ACC112 (cell line): ENCODE measurements around the gene HAAO.

Experiments used
- H2AFZ ChIP-seq: fragments of 200-600 bp; sonication (generic); one replicate; pipeline ENCODE4 v1.6.0; 2017; ENCODE audit warnings: antibody characterized with exemption, low read length; ENCODE audit not compliant: unreplicated experiment
- H3K27ac ChIP-seq: fragments of 200-600 bp; sonication (generic); 2 replicates; pipeline ENCODE4 v1.5.1; 2014; ENCODE audit warnings: low read depth, mild to moderate bottlenecking, antibody characterized with exemption, low read length, moderate library complexity
- H3K27me3 ChIP-seq: fragments of 200-600 bp; sonication (generic); 2 replicates; pipeline ENCODE4 v1.6.1; 2014; ENCODE audit warnings: mild to moderate bottlenecking, antibody characterized with exemption, low read length, moderate library complexity, mixed read lengths; ENCODE audit not compliant: insufficient read depth
- H3K36me3 ChIP-seq: fragments of 200-600 bp; sonication (generic); 2 replicates; pipeline ENCODE4 v1.6.1; 2016; ENCODE audit warnings: mild to moderate bottlenecking, antibody characterized with exemption, low read length, moderate library complexity, mixed read lengths; ENCODE audit not compliant: insufficient read depth
- H3K4me1 ChIP-seq: fragments of 200-600 bp; sonication (generic); one replicate; pipeline ENCODE4 v1.6.1; 2016; ENCODE audit warnings: low read length, mixed read lengths; ENCODE audit not compliant: insufficient read depth, unreplicated experiment, control insufficient read depth
- H3K4me3 ChIP-seq: fragments of 200-600 bp; sonication (generic); 2 replicates; pipeline ENCODE4 v1.5.1; 2014; ENCODE audit warnings: mild to moderate bottlenecking, low read depth, low read length
- H3K79me2 ChIP-seq: fragments of 200-600 bp; sonication (generic); one replicate; pipeline ENCODE4 v1.6.0; 2016; ENCODE audit warnings: low read length; ENCODE audit not compliant: control insufficient read depth, unreplicated experiment, insufficient read depth

The HAAO gene

GRCh38 chr2:42829671-42830440 is 37.5 kb upstream of the HAAO start:
- no peak overlapping the region for H3K27ac ChIP-seq

GRCh38 chr2:42828487-42829425 is 36.4 kb upstream of the HAAO start:
- Histone ChIP-seq H3K79me2 (no peaks in the 10 kb centered on the region), H3K27ac (no peak overlapping the region), H3K4me1 (peaks cover 14% of the 10 kb centered on the region), H2AFZ (no peak overlapping the region), H3K4me3 (no peak overlapping the region), H3K36me3 (no peaks in the 10 kb centered on the region), H3K27me3 (no peaks in the 10 kb centered on the region)

More at GRCh38 chr2:42829671-42830440, 37.5 kb upstream of the HAAO start:
- Histone ChIP-seq H3K4me1 (peaks cover 14% of the 10 kb centered on the region), H3K36me3 (no peaks in the 10 kb centered on the region), H3K4me3 (no peak overlapping the region), H3K79me2 (no peaks in the 10 kb centered on the region), H3K27me3 (no peaks in the 10 kb centered on the region), H2AFZ (no peak overlapping the region)

GRCh38 chr2:42827647-42828486 is 35.5 kb upstream of the HAAO start:
- H3K79me2 ChIP-seq = no peaks in the 10 kb centered on the region
- no peak overlapping the region for H3K27ac ChIP-seq
- H3K36me3 ChIP-seq = no peaks in the 10 kb centered on the region
- H3K4me3 ChIP-seq = peak overlapping the region; percentile 68
- H3K27me3 ChIP-seq = no peaks in the 10 kb centered on the region
- peaks cover 14% of the 10 kb centered on the region for H3K4me1 ChIP-seq
- peak overlapping the region; percentile 88 for H2AFZ ChIP-seq

- Histone ChIP-seq H3K4me3 (no peak overlapping the region), H3K4me1 (peaks cover 14% of the 10 kb centered on the region), H3K27ac (no peak overlapping the region), H2AFZ (no peak overlapping the region), H3K27me3 (no peaks in the 10 kb centered on the region), H3K79me2 (no peaks in the 10 kb centered on the region), H3K36me3 (no peaks in the 10 kb centered on the region)
Observed at GRCh38 chr2:42826231-42826630, 33.8 kb upstream of the HAAO start.

- Histone ChIP-seq H3K4me3 (no peak overlapping the region), H3K36me3 (no peaks in the 10 kb centered on the region), H3K79me2 (no peaks in the 10 kb centered on the region), H2AFZ (no peak overlapping the region), H3K27me3 (no peaks in the 10 kb centered on the region), H3K4me1 (peaks cover 5% of the 10 kb centered on the region), H3K27ac (no peak overlapping the region)
Observed at GRCh38 chr2:42824454-42824807, 32.0 kb upstream of the HAAO start.

GRCh38 chr2:42823744-42824453 is 31.5 kb upstream of the HAAO start:
- H2AFZ ChIP-seq = no peak overlapping the region
- H3K27me3 ChIP-seq = no peaks in the 10 kb centered on the region
- H3K4me1 ChIP-seq = no peaks in the 10 kb centered on the region
- no peaks in the 10 kb centered on the region for H3K79me2 ChIP-seq
- H3K27ac ChIP-seq = no peak overlapping the region
- H3K36me3 ChIP-seq = no peaks in the 10 kb centered on the region
- H3K4me3 ChIP-seq = no peak overlapping the region

GRCh38 chr2:42819160-42819559 is 26.8 kb upstream of the HAAO start:
- Histone ChIP-seq H2AFZ (no peak overlapping the region), H3K27me3 (no peaks in the 10 kb centered on the region), H3K4me3 (no peak overlapping the region), H3K27ac (no peak overlapping the region), H3K36me3 (no peaks in the 10 kb centered on the region), H3K79me2 (no peaks in the 10 kb centered on the region), H3K4me1 (no peaks in the 10 kb centered on the region)

GRCh38 chr2:42815726-42816125 is 23.3 kb upstream of the HAAO start:
- Histone ChIP-seq H3K36me3 (no peaks in the 10 kb centered on the region), H3K4me1 (peaks cover 6% of the 10 kb centered on the region), H3K27me3 (no peaks in the 10 kb centered on the region), H3K27ac (no peak overlapping the region), H2AFZ (no peak overlapping the region), H3K79me2 (no peaks in the 10 kb centered on the region), H3K4me3 (no peak overlapping the region)

GRCh38 chr2:42813763-42814162 is 21.4 kb upstream of the HAAO start:
- no peaks in the 10 kb centered on the region for H3K27me3 ChIP-seq

More at GRCh38 chr2:42813763-42814162, 21.4 kb upstream of the HAAO start:
- Histone ChIP-seq H3K27ac (no peak overlapping the region), H3K36me3 (no peaks in the 10 kb centered on the region), H3K79me2 (no peaks in the 10 kb centered on the region), H3K4me1 (peaks cover 11% of the 10 kb centered on the region), H2AFZ (no peak overlapping the region), H3K4me3 (no peak overlapping the region)
